SK-N-SH (cell line): ENCODE measurements around the gene MYRF.

Experiments used
- EP300 ChIP-seq, 2 experiments: IDR thresholded peaks; 2 replicates each; pipeline versions ENCODE4 v1.4.0 to v1.6.1; 2012; ENCODE audit warnings: borderline replicate concordance in 1 of 2, low read depth in 1 of 2, low read length in 1 of 2
- EZH2phosphoT487 ChIP-seq: fragments of 200-600 bp; sonication (generic); IDR thresholded peaks from 2 replicates; pipeline ENCODE4 v1.6.1; 2017; ENCODE audit warnings: low read depth, mixed run types, mild to moderate bottlenecking, antibody characterized with exemption, moderate library complexity, borderline replicate concordance
- FOXM1 ChIP-seq: IDR thresholded peaks from 2 replicates; pipeline ENCODE4 v1.4.0; 2012; ENCODE audit warnings: low read depth, mild to moderate bottlenecking
- GABPA ChIP-seq: IDR thresholded peaks from 2 replicates; pipeline ENCODE4 v1.4.0; 2012; ENCODE audit warnings: low read depth, mild to moderate bottlenecking
- JUND ChIP-seq: IDR thresholded peaks from 2 replicates; pipeline ENCODE4 v1.4.0; 2012
- NFIC ChIP-seq: IDR thresholded peaks from 2 replicates; pipeline ENCODE4 v1.4.0; 2012; ENCODE audit warnings: borderline replicate concordance
- POLR2AphosphoS5 ChIP-seq: IDR thresholded peaks from 2 replicates; pipeline ENCODE4 v1.6.1; 2012; ENCODE audit warnings: low read depth, low read length
- RCOR1 ChIP-seq: fragments of 150-350 bp; IDR thresholded peaks from 2 replicates; pipeline ENCODE4 v1.6.1; 2017; ENCODE audit warnings: antibody characterized with exemption, low read length
- REST ChIP-seq: IDR thresholded peaks from 2 replicates; pipeline ENCODE4 v1.6.1; 2012; ENCODE audit warnings: mild to moderate bottlenecking, low read depth, low read length, moderate library complexity
- SIN3A ChIP-seq: IDR thresholded peaks from 2 replicates; pipeline ENCODE4 v1.6.1; 2012; ENCODE audit warnings: low read depth, mild to moderate bottlenecking, low read length, moderate library complexity, borderline replicate concordance
- TAF1 ChIP-seq: IDR thresholded peaks from 2 replicates; pipeline ENCODE4 v1.6.1; 2012; ENCODE audit warnings: low read depth, mild to moderate bottlenecking, low read length, moderate library complexity, borderline replicate concordance
- TEAD4 ChIP-seq: IDR thresholded peaks from 2 replicates; pipeline ENCODE4 v1.4.0; 2012; ENCODE audit warnings: mild to moderate bottlenecking, borderline replicate concordance; ENCODE audit not compliant: insufficient read depth
- TF ChIP-seq, protein P1 (sequence below): fragments of 200-600 bp; sonication (generic); IDR thresholded peaks from 2 replicates; pipeline ENCODE4 v1.6.1; 2017; ENCODE audit warnings: antibody characterized with exemption, mild to moderate bottlenecking, moderate library complexity

- TF ChIP-seq, protein P1, sequence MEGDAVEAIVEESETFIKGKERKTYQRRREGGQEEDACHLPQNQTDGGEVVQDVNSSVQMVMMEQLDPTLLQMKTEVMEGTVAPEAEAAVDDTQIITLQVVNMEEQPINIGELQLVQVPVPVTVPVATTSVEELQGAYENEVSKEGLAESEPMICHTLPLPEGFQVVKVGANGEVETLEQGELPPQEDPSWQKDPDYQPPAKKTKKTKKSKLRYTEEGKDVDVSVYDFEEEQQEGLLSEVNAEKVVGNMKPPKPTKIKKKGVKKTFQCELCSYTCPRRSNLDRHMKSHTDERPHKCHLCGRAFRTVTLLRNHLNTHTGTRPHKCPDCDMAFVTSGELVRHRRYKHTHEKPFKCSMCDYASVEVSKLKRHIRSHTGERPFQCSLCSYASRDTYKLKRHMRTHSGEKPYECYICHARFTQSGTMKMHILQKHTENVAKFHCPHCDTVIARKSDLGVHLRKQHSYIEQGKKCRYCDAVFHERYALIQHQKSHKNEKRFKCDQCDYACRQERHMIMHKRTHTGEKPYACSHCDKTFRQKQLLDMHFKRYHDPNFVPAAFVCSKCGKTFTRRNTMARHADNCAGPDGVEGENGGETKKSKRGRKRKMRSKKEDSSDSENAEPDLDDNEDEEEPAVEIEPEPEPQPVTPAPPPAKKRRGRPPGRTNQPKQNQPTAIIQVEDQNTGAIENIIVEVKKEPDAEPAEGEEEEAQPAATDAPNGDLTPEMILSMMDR, result no peak
- TF ChIP-seq POLR2AphosphoS5 (no peak), GABPA (no peak), SIN3A (no peak), EP300 (IDR thresholded peaks at IDR 0.05; ENCODE audit: borderline replicate concordance in 1 of 2, low read depth in 1 of 2, low read length in 1 of 2) (no peak), TEAD4 (no peak), EZH2phosphoT487 (no peak), JUND (no peak), FOXM1 (no peak), REST (no peak), TAF1 (no peak), NFIC (no peak), RCOR1 (no peak)
These were observed 41.4 kb downstream of the MYRF start for GRCh38 chr11:61793829-61794204.
